ENCODE data around the gene SDK1.

GRCh38 chr7:4103352-4104091, 802.5 kb downstream of the SDK1 start:
- TF ChIP-seq, protein P1, sequence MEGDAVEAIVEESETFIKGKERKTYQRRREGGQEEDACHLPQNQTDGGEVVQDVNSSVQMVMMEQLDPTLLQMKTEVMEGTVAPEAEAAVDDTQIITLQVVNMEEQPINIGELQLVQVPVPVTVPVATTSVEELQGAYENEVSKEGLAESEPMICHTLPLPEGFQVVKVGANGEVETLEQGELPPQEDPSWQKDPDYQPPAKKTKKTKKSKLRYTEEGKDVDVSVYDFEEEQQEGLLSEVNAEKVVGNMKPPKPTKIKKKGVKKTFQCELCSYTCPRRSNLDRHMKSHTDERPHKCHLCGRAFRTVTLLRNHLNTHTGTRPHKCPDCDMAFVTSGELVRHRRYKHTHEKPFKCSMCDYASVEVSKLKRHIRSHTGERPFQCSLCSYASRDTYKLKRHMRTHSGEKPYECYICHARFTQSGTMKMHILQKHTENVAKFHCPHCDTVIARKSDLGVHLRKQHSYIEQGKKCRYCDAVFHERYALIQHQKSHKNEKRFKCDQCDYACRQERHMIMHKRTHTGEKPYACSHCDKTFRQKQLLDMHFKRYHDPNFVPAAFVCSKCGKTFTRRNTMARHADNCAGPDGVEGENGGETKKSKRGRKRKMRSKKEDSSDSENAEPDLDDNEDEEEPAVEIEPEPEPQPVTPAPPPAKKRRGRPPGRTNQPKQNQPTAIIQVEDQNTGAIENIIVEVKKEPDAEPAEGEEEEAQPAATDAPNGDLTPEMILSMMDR (IDR thresholded peaks at IDR 0.05) = no peak
- no peak for TF ChIP-seq POLR2A (IDR thresholded peaks at IDR 0.05)
- no peak for TF ChIP-seq EP300 (IDR thresholded peaks at IDR 0.05)
